ENCODE measurements around the gene FTHL17. TPM values are rescaled to one million over a fixed set of nuclear protein-coding genes. Genes with fewer than 3 reads are reported as not detected.

Gene FTHL17
- total and polyA plus RNA-seq, 2 donors (not counting 1 experiment from before 2014, with no cell fraction given), result not detected

GRCh38 chrX:31112226-31112999 lies 40.6 kb upstream of the FTHL17 start:
- no peak overlapping the region for H3K4me3 ChIP-seq (ENCODE audit: control extremely low read depth in 1 of 5, extremely low read depth in 1 of 5, insufficient read depth in 1 of 5, low read depth in 2 of 5, low read length in 4 of 5)
- H4K20me1 ChIP-seq (ENCODE audit: control insufficient read depth, insufficient read depth, low read length, poor library complexity, severe bottlenecking), result no peaks in the 10 kb centered on the region
- intact Hi-C loops (cut with micrococcal nuclease), result no loop called here
- no peak overlapping the region for H3K4me2 ChIP-seq (replicated peaks; ENCODE audit: low read depth, low read length, poor library complexity, severe bottlenecking)
- H3K9ac ChIP-seq (ENCODE audit: low read length), result no peak overlapping the region
- no peak overlapping the region for H3K27ac Mint-ChIP-seq
- no peak overlapping the region for H3K4me3 Mint-ChIP-seq
- no peaks in the 10 kb centered on the region for H3K9me3 Mint-ChIP-seq (ENCODE audit: insufficient read depth)
- no peaks in the 10 kb centered on the region for H3K27me3 ChIP-seq (replicated peaks in 1 of 4; ENCODE audit: control extremely low read depth in 1 of 4, control insufficient read depth in 3 of 4, insufficient read depth in 4 of 4, low read length in 3 of 4)
- TF ChIP-seq, protein P1, sequence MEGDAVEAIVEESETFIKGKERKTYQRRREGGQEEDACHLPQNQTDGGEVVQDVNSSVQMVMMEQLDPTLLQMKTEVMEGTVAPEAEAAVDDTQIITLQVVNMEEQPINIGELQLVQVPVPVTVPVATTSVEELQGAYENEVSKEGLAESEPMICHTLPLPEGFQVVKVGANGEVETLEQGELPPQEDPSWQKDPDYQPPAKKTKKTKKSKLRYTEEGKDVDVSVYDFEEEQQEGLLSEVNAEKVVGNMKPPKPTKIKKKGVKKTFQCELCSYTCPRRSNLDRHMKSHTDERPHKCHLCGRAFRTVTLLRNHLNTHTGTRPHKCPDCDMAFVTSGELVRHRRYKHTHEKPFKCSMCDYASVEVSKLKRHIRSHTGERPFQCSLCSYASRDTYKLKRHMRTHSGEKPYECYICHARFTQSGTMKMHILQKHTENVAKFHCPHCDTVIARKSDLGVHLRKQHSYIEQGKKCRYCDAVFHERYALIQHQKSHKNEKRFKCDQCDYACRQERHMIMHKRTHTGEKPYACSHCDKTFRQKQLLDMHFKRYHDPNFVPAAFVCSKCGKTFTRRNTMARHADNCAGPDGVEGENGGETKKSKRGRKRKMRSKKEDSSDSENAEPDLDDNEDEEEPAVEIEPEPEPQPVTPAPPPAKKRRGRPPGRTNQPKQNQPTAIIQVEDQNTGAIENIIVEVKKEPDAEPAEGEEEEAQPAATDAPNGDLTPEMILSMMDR (IDR thresholded peaks at IDR 0.05), result no peak
- TF ChIP-seq EZH2 (IDR thresholded peaks at IDR 0.05; ENCODE audit: borderline replicate concordance, insufficient read depth, low read depth, low read length, poor library complexity, severe bottlenecking), result no peak
- no peak overlapping the region for H3K27ac ChIP-seq (ENCODE audit: low read length in 2 of 2)
- no peaks in the 10 kb centered on the region for H3K27me3 Mint-ChIP-seq
- H3K4me1 Mint-ChIP-seq, result no peaks in the 10 kb centered on the region
- WGBS (ENCODE audit: insufficient coverage), result 13% methylated on average over 1 of the region's 5 CpGs
- CTCF ChIA-PET, result no interaction called here
- POLR2A ChIA-PET, result interaction anchor here (0.6 kb wide), 1 partner anchor 376 kb away, joined by 3 read pairs; no protein-coding TSS in a partner anchor
- no peak for ATAC-seq (ENCODE audit: low read depth)
- no peaks in the 10 kb centered on the region for H3K4me1 ChIP-seq (ENCODE audit: control insufficient read depth in 2 of 2, insufficient read depth in 2 of 2, low read length in 2 of 2)
- no peak overlapping the region for H2AFZ ChIP-seq (ENCODE audit: insufficient read depth, low read depth, low read length, poor library complexity, severe bottlenecking)
- H3K9me3 ChIP-seq (ENCODE audit: control extremely low read depth in 1 of 3, control insufficient read depth in 2 of 3, insufficient read depth in 1 of 3, low read length in 2 of 3), result no peaks in the 10 kb centered on the region
- no peaks in the 10 kb centered on the region for H3K36me3 ChIP-seq (replicated peaks in 1 of 2; ENCODE audit: control extremely low read depth in 1 of 2, control insufficient read depth in 1 of 2, extremely low read depth in 1 of 2, insufficient read depth in 2 of 2, low read length in 1 of 2)
- H3K79me2 ChIP-seq (ENCODE audit: control insufficient read depth, insufficient read depth, low read length), result no peaks in the 10 kb centered on the region
- DNase-seq, result no peak

DNA sequence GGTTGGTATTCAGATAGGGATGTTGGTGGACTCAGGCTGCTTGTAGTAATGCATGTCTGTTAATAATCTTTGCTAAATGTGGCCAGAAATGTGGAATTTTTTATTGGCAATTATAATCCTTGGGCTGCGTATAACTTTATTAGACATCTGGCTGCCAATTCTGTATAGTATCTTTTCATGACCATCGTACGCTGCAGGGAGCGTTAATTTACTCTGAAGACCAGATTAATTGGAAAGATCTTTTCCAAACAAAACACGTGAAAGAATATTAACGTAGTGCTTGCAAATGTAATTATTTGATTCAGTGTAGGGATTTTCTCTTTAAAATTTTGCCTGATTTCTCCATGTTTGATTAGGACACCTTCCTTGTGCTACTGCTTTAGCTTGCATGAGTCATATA lies 38.8 kb upstream of the FTHL17 start:
- Mint-ChIP-seq H3K4me1 (no peaks in the 10 kb centered on the region), H3K9me3 (ENCODE audit: insufficient read depth) (no peaks in the 10 kb centered on the region), H3K27ac (no peak overlapping the region), H3K27me3 (no peaks in the 10 kb centered on the region), H3K4me3 (no peak overlapping the region)
- POLR2A ChIA-PET, result no interaction called here
- H3K27me3 ChIP-seq (replicated peaks in 1 of 4; ENCODE audit: control extremely low read depth in 1 of 4, control insufficient read depth in 3 of 4, insufficient read depth in 4 of 4, low read length in 3 of 4), result no peaks in the 10 kb centered on the region
- no peak for TF ChIP-seq EZH2 (IDR thresholded peaks at IDR 0.05; ENCODE audit: borderline replicate concordance, insufficient read depth, low read depth, low read length, poor library complexity, severe bottlenecking)
- TF ChIP-seq, protein P1 (IDR thresholded peaks at IDR 0.05), result no peak
- no peak overlapping the region for H3K4me2 ChIP-seq (replicated peaks; ENCODE audit: low read depth, low read length, poor library complexity, severe bottlenecking)
- H3K36me3 ChIP-seq (replicated peaks in 1 of 2; ENCODE audit: control extremely low read depth in 1 of 2, control insufficient read depth in 1 of 2, extremely low read depth in 1 of 2, insufficient read depth in 2 of 2, low read length in 1 of 2), result no peaks in the 10 kb centered on the region
- H3K4me3 ChIP-seq (ENCODE audit: control extremely low read depth in 1 of 5, extremely low read depth in 1 of 5, insufficient read depth in 1 of 5, low read depth in 2 of 5, low read length in 4 of 5), result no peak overlapping the region
- no peak overlapping the region for H3K27ac ChIP-seq (ENCODE audit: low read length in 2 of 2)
- ATAC-seq (ENCODE audit: low read depth) (no peak), DNase-seq (no peak)
- no peaks in the 10 kb centered on the region for H4K20me1 ChIP-seq (ENCODE audit: control insufficient read depth, insufficient read depth, low read length, poor library complexity, severe bottlenecking)
- H3K79me2 ChIP-seq (ENCODE audit: control insufficient read depth, insufficient read depth, low read length), result no peaks in the 10 kb centered on the region
- CTCF ChIA-PET, result no interaction called here
- no peaks in the 10 kb centered on the region for H3K9me3 ChIP-seq (ENCODE audit: control extremely low read depth in 1 of 3, control insufficient read depth in 2 of 3, insufficient read depth in 1 of 3, low read length in 2 of 3)
- H3K9ac ChIP-seq (ENCODE audit: low read length), result no peak overlapping the region
- no peak overlapping the region for H2AFZ ChIP-seq (ENCODE audit: insufficient read depth, low read depth, low read length, poor library complexity, severe bottlenecking)
- intact Hi-C loops (cut with micrococcal nuclease), result no loop called here
- no peaks in the 10 kb centered on the region for H3K4me1 ChIP-seq (ENCODE audit: control insufficient read depth in 2 of 2, insufficient read depth in 2 of 2, low read length in 2 of 2)
- whole genome bisulfite sequencing (ENCODE audit: insufficient coverage), result no CpG with 5 or more reads among the region's 6 CpGs

Data from B cell (primary cell).